RCC 7860 (cell line): ENCODE results near the gene SLC16A4.
A peak's percentile ranks its signal among the peaks of the same experiment; 100 is the strongest.

Experiments
- DNase-seq: peaks from one replicate; pipeline ENCODE4 v3.0.0-alpha.2; 2015; ENCODE audit warnings: low spot score
- FAIRE-seq: peaks from 2 replicates; lab custom pipeline; 2012; peaks lifted over from hg19 to GRCh38; lab: Jason Lieb, UNC

Gene SLC16A4

GRCh38 chr1:110335265-110335664, 55.6 kb downstream of the SLC16A4 start:
- DNase-seq (no peak), FAIRE-seq (no peak)

GRCh38 chr1:110328700-110329099, 62.1 kb downstream of the SLC16A4 start:
- FAIRE-seq = no peak

GRCh38 chr1:110328274-110328673, 62.6 kb downstream of the SLC16A4 start:
- DNase-seq (no peak), FAIRE-seq (no peak)

More at GRCh38 chr1:110328700-110329099, 62.1 kb downstream of the SLC16A4 start:
- DNase-seq = no peak

GRCh38 chr1:110326826-110327225, 64.0 kb downstream of the SLC16A4 start:
- no peak for DNase-seq
- FAIRE-seq = no peak

- DNase-seq (no peak), FAIRE-seq (no peak)
Measured at GRCh38 chr1:110324667-110325066, 66.2 kb downstream of the SLC16A4 start.

- DNase-seq = no peak
- no peak for FAIRE-seq
Measured at GRCh38 chr1:110321846-110322245, 69.0 kb downstream of the SLC16A4 start.

GRCh38 chr1:110321045-110321444, 69.8 kb downstream of the SLC16A4 start:
- no peak for DNase-seq
- FAIRE-seq = no peak

- DNase-seq = no peak
- no peak for FAIRE-seq
Measured at GRCh38 chr1:110320168-110320518, 70.7 kb downstream of the SLC16A4 start.

GRCh38 chr1:110319332-110320167, 71.3 kb downstream of the SLC16A4 start:
- DNase-seq (no peak), FAIRE-seq (peak; percentile 44)

- DNase-seq (no peak), FAIRE-seq (no peak)
Measured at GRCh38 chr1:110318046-110318445, 72.8 kb downstream of the SLC16A4 start.

GRCh38 chr1:110316735-110317134, 74.1 kb downstream of the SLC16A4 start:
- FAIRE-seq (no peak), DNase-seq (no peak)
